GM21423 (cell line): ENCODE results near the gene FXYD6.
"Not testable (repeated sequence)": the region's sequence is repeated elsewhere in the genome, so short reads cannot be mapped to it uniquely, and the experiment has no call there.

Experiments used
- ATAC-seq: cut with Tn5 transposase; IDR thresholded peaks from one replicate; pipeline ENCODE4 v1.9.1; 2021; ENCODE audit warnings: mild to moderate bottlenecking, moderate library complexity; ENCODE audit not compliant: unreplicated experiment

The FXYD6 gene, protein sequence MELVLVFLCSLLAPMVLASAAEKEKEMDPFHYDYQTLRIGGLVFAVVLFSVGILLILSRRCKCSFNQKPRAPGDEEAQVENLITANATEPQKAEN

DNA sequence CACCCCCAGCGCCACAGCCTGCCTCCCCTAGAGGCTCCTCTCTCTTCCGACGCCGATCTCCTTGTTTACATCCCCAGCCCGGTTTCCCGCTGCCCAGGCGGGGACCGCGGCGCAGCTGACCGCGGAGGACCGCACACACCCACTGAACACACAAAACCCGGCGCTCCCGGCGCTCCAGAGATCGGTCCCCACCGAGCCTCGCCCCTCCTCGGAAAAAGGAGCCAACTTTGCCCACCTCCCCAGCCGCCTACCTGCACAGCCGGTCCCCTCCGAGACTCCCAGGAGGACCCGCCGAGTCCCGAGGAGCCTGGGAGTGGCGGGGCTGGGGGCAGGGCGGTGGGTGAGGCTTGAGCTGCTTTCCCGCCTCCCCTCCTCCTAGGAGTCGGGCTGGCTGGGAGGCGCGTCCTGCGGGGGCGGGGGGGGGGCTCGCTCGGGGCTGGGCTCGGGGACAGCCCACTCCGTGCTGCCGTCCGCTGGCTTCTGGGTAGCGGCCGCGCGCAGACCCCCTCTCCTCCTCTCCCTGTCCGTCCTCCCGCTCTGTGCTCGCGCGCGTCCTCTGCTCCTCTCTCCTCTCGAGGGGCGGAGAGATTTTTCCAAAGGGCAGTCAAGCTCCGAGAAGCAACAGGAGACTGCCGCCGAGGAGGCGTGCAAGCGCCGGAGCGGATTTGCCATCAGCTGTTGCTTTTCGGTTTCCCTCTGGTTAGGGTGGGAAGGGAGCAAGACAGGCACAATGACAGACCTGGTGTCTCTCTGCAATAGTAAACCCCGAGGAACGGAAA, at the start of gene FXYD6:
TSS of gene FXYD6 (minus strand) at position 318 of the 779 bp plus-strand sequence. CDS start 33,882 bp downstream, outside the sequence.
- no peak for ATAC-seq

DNA sequence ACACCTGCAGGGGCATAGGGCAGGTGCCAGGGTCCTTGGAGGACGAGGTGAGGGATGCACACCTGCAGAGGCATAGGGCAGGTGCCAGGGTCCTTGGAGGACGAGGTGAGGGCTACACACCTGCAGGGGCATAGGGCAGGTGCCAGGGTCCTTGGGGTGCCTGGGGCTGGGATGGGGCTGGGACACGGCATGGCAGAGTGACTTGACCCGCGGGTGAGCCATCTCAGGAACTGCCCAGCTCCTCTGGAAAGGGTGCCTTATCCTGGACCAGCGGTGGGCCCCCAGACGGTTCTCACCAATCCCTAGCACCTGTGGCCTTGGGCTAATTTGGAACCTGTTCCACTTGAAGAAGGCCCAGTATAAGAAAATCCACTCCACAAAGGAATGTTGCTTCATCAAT, 49.7 kb upstream of the FXYD6 start:
- ATAC-seq: not testable (repeated sequence)

DNA sequence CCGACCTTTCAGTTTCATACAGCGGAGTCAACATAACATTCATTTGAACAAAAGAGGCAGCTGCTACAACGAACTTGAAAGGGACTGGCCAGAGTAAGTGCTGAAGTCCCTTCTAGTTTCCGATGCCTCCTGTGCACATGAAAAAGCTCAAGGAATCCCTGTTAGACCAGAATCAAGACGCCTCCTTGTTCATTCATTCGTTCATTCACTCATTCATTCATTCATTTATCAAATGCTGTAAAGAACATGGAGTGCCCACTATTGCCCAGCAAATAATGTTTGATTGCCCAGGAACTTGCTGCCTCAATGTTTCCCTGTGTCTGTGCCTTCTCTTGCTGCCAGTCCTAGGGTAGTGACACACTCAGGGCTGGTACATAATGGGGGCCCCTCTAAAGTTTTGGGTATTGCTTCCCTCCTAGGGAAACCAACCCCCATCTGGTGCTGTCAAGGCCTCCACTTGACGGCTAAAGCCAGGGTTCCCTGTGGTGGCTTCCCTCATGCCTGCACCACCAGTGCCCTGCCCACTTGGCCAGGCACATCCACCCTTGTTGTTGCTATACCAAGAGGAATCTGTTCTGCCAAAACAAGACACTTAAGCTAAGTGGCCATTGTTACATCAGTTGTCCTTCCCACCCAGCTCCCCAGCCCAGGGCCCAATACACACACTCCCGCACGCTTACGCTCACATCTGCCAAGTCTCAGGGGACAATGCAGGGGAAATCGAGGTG, 48.9 kb upstream of the FXYD6 start:
- ATAC-seq: no peak

DNA sequence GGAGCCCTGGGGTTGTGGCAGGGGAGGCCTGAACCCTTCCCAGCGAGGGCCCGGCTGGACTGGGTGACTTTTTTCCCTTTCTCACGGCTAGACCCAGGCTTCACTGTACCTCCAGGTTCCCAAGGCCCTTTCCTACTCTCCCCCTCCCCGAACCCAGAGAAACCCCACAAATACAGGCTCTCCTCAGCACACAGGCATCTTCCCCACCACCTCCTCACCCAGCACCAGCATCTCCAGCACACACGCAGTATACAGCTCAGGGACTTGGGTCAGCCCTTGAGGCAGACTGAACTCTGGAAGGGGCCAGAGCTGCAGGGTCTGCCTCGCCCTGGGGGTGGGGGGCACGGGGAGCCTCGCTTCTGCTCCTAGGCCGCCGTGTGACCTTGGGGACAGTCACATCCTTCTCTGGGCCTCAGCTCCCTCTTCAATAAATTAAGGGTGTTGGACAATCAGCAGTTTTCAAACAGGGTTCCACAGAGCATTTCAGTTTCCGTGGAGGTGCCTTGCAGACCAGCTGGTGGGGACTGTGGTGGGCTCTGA, 48.2 kb upstream of the FXYD6 start:
- no peak for ATAC-seq

DNA sequence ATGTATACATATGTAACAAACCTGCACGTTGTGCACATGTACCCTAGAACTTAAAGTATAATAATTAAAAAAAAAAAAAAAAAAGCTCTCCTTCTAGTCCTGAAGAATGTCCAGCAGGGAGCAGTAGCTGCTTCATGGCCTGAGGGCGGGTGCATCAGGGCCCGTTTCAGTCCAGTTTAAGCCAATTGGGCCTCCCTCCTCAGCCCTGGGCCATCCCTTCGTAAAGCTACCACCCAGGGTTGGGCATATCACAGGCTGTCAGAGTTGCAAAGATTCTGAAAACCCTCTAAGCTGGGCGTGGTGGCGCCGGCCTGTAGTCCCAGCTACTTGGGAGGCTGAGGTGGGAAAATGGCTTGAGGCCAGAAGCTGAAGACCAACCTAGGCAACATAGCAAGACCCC, 47.3 kb upstream of the FXYD6 start:
- ATAC-seq: no peak

DNA sequence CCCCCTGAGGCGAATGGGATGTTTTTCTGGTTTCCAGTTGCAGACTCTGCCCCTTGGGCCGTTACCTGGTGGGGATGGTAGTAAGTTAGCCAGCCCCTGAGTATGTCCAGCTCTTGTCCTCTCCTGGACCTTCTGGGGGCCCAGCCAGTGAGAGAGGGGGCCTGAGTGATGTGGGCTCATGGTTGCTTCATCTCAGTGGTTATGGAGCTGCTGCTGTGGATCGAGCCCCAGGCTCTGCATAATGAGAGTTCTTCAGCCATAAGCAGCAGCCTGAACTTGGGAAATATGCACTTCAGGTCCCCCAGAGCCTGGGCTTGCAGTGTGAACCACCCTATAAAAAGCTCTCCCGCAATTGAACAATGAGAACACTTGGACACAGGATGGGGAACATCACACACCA, 46.8 kb upstream of the FXYD6 start:
- no peak for ATAC-seq

DNA sequence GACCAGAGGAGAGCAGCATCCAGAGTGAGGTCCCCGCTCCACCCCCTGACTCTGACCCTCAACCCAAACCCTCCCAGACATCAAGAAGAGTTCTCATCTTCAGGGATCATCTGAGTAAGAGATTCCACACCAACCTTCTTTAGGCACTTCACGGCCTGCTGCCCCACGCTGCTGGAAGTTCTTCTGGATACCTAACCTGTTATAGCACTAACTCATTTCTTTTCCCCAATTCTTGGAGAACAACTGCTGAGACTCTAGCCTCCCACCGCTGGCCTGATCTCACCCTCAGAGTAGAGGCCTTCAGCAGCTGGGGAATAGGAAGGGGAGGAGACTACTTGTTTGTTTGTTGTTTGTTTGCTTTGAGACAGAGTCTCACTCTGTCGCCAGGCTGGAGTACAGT, 45.4 kb upstream of the FXYD6 start:
- ATAC-seq: no peak

DNA sequence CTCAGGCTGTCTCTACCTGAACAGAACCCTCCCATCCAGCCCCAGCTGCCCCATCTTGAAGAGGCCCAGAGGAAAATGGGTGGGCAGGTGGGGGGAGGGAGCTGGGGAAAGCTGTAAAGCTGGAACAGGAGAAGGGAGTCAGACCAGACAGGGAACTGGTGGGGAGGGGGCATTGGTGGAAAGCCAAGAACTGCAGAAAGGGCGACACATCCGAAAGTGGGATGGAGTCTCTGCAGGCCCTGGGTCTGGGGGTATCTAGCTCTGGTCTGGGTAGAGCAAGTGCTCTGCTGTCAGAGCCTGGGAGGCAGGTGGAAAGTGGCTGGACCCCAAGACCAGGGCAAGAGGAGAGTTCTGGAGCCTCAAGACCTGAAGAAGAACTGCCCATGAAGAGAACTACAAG, 45.0 kb upstream of the FXYD6 start:
- no peak for ATAC-seq

DNA sequence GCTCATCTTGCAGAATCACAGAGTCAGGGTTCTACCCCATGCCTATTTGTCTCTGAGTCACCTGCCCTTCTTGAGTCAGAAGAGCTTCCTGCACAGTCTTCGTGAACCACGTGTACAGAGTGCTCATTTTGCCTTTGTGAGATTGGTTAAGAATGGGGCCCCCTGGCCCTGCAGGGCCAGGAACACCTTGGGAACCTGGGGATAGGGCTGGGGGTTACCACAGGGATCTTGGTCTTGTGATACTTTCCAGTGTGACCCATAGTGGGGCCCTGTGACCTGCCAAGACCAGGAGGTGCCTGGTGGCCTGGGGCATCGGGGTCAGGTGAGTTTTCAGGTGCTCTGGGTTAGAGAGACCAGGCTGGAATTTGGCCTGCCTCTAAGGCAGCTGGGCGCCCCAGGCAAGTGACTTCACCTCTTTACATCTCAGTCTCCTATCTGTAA, 43.3 kb upstream of the FXYD6 start:
- no peak for ATAC-seq

DNA sequence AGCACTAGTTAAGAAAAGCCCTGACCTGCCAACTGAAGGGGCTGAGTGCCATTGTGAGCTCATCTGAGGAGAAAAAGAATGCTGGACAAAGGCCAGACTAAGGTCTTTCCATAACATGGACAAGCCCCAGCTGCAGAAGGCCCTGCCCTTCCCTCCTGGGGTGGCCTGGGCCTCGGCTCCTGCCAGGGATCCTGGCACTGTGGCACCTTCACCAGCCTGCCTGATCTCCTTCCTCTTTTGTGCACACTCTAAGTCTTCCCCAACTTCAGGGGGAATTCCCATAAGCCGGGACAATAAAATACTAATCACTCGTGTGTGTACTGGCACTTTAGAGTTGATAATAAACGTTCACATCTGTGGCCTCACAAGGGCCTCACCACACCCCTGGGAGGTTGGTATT, 42.9 kb upstream of the FXYD6 start:
- no peak for ATAC-seq

DNA sequence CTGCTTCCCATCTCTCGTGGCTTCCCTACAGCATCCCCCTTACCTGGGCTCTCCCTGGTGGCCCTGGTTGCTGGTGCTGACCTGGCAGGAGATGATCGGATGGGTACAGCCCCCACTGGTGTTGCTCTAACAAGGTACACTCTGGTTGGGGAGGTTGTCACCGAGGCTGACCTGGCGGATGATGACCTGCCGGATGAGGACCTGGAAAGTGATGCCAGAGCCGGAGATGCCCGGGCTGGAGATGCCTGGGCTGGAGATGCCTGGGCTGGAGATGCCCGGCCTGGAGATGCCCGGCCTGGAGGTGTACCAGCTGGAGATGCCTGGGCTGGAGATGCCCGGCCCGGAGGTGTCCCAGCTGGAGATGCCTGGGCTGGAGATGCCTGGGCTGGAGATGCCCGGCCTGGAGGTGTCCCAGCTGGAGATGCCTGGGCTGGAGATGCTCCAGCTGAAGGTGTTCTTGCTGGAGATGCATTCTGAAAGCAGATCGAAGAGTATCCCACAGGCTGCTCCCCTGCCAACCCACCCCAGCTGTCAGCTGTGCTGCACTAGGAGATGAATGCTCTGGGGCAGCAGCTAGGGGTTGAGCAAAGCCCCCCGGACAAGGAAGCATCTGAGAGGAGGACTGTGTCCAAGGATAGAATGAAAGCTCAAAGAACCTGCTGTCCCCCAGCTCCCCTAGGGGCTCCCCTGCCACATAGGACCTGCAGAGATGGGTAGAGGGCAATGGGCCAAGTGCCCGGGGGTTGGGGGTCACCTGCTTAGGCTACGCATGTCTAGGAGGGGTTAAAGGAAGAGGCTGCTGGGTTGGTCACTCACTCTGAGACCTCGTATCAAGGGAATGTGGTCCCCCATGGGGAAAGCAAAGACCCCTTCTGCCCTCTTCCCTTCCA, 42.2 kb upstream of the FXYD6 start:
- ATAC-seq: no peak

DNA sequence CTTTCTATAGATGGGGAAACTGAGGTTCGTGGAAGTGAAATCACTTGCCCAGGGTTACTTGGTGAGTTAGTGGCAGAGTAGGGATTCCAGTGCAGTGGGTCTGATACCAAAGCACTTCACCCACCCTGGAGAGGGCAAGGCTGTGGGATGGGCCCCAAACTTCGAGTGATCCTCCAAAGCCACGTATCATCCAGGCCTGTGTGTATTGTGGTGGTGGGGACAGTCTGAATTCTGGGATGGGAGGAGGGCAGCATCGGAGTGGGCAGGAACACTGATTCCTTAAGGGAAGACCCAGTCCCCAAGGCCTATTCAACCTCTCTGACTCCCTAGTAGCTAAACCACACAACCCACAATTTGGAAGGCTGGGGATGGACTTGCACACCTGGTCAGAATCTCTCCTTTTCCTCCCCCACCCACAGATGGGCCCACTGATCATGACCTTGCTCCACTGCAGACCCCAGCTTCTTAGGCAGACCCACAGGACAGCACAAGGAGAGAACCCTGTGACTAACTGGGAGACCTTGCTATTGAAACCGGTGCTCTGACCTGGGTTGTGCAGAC, 41.2 kb upstream of the FXYD6 start:
- no peak for ATAC-seq

DNA sequence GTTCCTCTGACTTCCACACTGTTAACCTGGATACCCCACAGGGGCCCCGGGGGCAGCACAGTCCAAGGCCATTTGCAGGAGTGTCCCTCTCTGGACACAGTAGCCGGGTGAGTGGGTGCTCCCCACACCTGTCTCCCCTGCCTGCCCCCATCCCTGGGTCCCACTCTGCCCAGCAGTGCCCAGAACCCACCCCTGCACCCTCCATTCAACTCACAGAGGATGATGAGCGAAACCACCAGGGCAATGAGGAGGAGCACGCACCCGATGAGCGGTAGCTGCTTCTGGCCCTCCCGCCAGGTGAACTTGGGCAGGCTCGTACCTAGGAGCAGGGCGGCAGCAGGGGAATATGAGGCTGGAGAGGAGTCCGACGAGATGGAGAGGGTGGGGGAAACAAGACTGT, 40.5 kb upstream of the FXYD6 start:
- ATAC-seq: no peak

DNA sequence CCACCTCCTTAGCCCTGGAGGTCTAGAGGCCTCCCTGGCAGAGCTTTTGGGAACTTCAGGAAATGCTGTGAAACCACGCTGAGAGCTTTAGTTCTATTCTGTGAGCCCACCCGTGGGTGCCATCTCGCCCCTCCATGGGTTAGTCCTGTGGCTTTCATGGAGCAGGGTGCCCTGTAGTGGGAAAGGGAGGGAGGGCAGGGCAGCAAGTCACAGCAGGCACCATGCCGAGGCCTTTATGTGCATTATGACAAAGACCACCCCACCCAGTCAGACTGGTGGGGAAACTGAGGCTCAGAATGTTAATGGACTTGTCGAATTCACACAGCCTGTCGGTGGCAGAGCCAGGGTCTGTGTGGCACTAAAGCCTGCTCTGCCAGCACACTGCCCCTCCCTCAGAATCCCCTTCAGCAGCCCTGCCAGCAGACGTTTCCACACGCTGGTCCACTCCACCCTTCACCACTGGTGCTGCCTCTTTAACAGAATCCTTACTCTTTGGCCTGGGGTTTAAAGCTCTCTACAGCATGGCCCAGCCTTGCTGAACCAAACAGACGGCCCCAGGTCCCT, 39.3 kb upstream of the FXYD6 start:
- no peak for ATAC-seq

DNA sequence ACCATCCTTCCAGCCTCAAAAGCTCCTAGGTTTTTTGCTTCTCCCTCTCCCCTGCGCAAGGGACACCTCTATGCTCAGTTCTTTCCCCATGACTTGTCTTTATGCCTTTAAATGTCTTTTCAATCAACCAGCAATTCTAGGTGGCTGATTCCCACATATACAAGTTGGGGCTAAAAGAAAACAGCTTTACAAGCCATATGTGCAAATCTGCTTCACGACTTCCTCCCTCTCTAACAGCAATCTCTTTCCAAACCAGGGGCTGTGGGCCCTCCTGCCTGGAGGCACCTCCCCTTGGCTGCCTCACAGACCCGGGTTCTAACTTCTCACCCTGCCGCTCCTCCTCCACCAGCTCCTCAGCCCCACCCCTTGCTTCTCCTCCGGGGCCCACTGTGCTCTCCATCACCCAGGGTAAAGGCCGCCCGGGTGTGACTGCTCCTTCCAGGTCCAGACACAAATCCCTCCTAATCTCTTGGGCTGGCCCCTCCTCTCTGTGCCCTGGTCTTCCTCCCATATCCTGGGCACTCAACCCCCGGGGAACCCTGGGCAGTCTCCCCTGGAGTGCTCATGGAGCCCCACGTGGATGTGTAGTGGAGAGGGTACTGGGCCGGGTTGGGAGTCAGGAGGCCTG, 38.6 kb upstream of the FXYD6 start:
- ATAC-seq: no peak

DNA sequence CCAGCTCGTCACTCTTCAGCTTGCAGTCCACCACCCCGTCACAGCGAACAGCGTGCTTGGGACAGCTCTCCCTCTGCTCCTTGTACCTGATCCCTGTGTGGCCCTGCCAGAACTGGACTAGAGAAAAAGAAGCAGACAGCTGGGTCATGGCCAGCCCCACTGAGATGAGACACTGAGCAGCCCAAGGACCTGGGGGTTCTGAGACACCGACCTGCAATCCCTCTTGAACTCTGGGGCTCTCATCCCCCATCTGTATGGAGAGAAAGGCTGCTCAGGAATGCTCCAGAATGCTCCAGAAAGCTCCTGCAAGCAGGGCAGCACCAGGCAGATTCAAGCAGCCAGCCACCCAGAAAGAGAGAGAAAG, 37.9 kb upstream of the FXYD6 start:
- no peak for ATAC-seq

DNA sequence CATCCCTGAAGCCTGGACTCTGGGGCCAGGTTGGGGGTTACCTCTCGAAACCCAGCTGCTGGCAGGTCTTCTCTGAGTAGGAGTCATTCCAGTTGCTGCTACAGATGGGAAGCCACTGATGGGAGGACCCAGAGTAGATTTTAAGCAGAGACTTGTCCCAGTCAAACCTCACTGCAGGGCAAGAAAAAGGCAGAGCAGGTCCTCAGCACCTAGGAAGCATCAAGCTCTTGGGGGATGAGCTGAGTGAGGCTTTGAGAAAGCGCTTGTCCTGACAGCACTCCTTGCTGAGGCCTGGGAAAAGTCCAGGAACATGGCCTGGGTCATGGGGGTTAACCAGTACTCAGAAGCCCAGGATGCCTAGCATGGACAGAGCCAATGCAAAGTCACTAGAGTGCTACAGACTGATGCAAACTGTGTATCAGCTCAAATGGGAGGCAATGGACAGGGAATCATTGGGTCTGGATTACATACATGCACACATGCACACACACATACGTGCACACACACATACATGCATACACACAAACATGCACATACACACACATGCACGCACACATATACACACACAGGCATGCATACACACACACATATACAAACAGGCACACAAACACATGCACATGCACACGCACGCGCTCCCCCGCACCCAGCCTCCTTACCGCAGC, 37.4 kb upstream of the FXYD6 start:
- no peak for ATAC-seq

DNA sequence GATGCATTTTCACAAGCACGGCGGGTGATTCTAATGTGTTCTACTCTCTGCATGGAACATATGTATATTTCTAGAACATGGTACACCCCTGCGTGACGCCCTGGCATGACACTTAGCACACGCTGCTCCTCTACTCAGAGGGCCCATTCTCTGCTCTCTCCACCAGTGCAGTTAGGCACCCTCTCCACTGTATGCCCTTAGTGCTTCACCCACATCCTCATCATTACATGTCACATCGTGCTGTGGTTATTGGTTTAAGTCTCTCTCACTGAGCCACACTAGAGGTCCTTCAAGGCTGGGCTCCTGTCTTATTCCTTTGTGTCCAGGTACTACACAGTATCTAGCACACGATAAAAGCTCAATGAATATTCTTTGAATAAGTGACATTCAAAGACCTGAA, 36.0 kb upstream of the FXYD6 start:
- no peak for ATAC-seq

DNA sequence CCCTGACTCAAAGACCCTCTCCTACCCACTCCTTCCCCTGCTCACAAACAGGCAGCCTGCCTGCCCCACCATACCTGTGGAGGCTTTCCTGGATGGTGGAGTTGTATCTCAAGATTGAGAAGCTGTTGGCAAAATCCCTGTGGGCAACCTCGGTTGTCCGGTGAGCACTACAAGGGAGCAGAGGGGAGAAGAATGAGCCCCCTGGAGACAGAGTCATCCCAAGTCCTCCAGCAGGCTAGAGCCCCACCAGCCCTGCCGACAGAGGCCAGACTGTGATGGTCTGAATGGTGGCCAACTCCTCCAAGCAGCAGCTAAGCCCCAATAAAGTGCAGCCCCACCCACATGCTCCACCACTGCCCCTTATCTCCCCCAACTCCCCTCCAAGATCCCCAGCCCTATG, 35.2 kb upstream of the FXYD6 start:
- ATAC-seq: no peak
